ENCODE measurements around the gene STARD7.
"Not testable (repeated sequence)": the region's sequence is repeated elsewhere in the genome, so short reads cannot be mapped to it uniquely, and the experiment has no call there.

STARD7 gene

DNA sequence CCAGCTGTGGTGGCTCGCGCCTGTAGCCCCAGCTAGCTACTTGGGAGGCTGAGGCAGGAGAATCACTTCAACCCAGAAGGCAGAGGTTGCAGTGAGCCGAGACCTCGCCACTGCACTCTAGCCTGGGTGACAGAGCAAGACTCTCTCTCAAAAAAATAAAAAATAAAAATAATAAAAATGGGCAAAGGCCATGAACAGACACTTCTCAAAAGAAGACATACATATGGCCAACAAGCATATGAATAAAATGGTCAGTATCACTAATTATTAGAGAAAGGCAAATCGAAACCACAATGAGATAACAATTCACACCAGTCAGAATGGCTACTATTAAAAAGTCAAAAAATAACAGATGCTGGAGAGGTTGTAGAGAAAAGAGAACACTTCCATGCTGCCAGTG, 48.3 kb downstream of the STARD7 start:
- not testable (repeated sequence) for DNase-seq

- DNase-seq, result no peak
Measured at GRCh38 chr2:96159084-96159830, 49.4 kb downstream of the STARD7 start.

GRCh38 chr2:96158554-96158940, 50.1 kb downstream of the STARD7 start:
- no peak for DNase-seq

DNA sequence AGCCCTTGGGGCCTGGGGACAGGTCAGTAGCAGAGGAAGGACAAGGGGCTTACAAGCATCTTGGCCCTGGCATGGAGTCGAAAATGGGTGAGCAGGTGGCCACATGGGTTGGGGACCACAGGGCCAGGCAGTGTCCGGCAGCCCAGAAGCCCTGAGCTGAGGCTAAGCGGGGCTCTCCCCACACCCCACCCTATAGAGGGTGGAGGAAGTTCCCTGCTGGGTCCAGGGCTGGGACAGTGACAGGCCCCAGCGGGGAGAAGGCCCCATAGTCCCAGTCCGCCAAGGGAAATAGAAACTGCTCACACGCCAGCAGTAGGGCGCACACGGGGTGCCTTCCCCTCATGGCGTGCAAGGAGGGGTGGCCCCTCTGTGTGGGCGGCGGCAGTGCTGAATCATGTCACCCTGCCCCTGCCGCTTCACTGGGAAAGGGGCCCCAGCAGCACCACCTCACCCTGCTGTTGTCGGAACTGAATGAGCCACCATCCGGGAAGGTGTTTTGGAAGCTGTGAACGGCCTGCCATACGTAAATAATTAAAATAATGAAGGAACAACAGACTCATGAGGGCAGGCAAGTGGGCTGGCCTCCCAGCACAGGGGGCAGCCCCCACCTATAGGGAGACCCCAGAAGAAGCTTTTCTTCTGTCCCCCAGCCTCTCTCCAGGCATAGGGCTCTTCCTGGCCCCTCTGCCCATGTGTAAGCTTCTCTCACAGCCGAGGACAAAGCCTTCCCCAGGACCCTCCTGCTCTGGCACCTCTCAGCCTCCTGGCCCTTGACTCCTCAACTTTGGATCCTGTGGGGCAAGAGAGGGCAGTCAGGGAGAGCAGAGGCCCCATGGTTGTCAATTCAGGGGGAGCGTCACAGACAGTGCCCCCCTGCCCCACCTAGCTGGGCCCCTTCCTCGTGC, 50.7 kb downstream of the STARD7 start:
- no peak for DNase-seq

- no peak for DNase-seq
Measured at GRCh38 chr2:96156926-96157648, 51.5 kb downstream of the STARD7 start.

DNA sequence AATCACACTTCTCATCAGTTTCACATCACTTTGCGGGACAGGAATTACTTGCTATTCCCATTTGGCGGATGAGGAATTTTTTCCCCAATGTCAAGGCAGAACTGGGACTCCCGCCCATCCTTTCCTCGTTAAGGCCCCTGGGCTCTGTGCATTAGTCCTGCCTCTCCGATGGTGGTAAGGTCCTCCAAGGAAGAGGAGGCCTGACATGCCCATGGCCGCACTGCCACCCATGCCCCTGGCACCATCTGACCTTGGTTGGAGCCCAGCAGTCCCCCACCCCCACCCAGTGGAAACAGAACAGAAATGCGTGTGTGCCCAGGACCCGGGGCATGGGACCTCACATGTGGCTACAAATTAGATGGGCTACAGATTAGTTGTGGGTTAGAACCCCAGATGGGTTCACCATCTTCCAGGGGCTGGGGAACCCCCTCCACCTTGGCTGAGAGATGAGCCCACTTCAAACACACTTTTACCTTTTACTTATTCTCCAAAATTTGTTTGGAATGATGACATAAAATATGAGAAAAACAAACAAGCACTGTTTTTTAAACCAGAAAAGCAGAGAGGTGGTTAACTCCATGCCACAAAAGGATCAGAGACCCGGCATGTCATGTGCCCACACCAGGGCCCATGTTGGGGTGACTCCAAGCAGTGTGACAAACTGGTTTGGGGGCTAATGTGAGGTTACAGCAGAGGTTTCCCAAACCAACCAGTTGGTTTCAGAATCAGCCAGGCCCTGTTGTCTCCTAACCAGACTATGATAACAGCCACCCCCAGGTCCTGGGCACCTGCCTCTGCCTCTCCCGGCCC, 52.4 kb downstream of the STARD7 start:
- no peak for DNase-seq

DNA sequence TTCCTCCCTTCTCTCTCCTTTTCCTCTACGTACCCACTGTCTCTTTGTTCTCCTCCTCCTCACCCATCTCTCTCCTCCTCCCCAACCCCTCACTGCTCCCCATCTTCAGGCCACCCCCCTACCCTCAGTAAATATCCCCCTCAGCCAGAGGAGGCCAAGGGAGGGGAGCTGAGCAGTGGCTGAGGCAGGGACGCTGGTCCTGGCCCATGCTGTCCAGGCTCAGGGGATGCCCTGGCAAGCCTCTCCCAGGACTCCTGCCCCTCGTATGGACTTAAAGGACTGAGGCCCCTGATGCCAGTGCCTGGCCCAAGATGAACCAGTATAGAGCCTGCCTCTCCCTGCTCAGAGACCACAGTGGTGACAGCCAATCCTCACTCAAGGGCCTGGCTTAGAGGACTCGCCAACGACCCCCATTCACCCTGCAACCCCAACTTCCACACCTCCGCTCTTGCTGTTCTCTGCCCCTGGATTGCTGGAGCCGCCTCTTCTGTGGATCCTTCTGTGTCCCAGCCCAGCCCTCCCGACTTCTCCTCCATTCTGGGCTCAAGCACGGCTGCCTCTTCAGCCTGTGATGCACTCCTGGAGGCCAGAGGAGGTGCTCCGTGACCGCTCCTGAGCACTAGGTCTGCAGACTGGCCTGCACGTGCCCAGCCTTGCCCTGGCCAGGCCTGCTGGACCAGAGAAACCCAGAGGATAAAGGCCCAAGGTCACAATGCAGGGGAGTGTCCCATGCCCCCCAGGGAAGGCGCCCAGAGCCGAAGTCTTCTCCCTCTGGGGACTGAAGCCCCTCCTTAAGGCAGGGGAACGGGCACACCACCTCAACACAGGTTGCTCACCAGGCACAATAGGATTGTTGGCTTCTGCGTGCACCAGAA, 53.9 kb downstream of the STARD7 start:
- no peak for DNase-seq

DNA sequence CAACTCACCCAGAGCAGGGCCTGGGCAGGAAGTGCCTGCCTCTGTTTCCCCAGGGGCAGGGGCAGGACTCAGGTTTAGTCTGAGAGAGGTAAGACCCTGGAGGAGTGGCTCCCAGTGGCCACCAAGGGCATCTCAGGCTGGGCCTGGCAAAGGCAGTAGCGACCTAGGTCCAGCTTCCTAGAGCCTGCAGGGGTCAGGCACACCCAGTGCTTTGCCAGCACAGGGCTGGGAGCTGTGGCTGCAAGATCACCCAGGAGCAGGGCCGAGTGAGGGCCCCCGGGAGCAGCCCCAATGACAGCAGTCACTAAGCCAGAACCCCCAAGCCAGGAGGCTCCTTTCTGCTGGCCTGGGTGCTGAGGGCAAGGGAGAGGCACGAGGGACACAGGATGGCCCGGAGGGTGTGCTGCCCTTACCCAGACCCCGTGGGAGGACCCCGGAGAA, 54.6 kb downstream of the STARD7 start:
- DNase-seq, result no peak

DNA sequence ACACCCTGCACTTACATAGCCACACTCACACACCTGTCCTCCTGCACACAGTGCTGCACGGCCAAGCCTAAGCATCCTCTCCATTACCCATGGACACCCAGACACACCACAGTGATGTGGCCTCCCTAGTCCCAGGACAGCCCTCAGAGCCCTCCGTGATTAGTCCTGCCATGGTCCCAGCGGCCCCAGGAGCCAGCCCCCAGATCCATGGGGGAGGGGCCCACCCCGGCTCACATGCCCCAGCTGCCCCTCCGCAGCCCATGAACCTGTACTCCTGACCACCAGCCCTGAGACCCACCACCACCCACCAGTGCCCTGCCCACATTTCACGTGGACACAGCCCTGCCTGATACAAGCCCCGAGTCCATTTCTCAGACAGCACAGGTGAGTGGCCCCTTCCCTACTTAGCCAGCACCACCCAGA, 55.3 kb downstream of the STARD7 start:
- DNase-seq, result no peak

GRCh38 chr2:96152304-96153161, 56.1 kb downstream of the STARD7 start:
- DNase-seq, result no peak

- no peak for DNase-seq
Measured at GRCh38 chr2:96151595-96152303, 56.9 kb downstream of the STARD7 start.

GRCh38 chr2:96150791-96151594, 57.6 kb downstream of the STARD7 start:
- no peak for DNase-seq

- no peak for DNase-seq
Measured at GRCh38 chr2:96150007-96150640, 58.5 kb downstream of the STARD7 start.

- DNase-seq, result peak; percentile 77
Measured at GRCh38 chr2:96148410-96149217, 60.0 kb downstream of the STARD7 start.

GRCh38 chr2:96147593-96148201, 60.9 kb downstream of the STARD7 start:
- DNase-seq, result peak; percentile 66

GRCh38 chr2:96146881-96147592, 61.6 kb downstream of the STARD7 start:
- peak; percentile 92 for DNase-seq

Measured in DMS79 (cell line).